CD4-positive, alpha-beta T cell treated with Interleukin-2 at 100 ng/mL for 4 hours (primary cell): ENCODE data around the gene MINDY4.

Experiments
- DNase-seq: peaks from one replicate; pipeline ENCODE4 v3.0.0-alpha.2; 2020; ENCODE audit warnings: low spot score

The MINDY4 gene

GRCh38 chr7:30877015-30877769 is 106.0 kb downstream of the MINDY4 start:
- DNase-seq = no peak

DNA sequence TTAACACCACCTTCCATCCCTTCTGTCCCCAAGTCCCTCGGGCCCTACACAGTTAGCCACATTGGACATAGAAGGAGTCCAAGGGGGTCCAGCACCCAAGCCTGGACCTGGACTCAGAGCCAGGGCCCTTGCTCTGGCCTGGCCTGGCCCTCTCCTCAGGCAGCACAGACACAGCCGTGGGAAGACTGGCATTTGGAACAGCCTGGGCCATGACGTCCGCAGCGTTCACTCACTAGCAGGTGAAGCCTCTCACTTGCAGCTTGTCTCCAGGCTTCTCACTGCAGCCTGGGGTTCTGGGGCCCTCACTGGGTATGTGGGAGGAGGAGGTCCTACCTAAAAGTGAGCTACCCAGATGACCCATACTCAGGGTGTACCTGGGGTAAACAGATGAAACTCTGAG is 106.8 kb downstream of the MINDY4 start:
- DNase-seq = no peak

DNA sequence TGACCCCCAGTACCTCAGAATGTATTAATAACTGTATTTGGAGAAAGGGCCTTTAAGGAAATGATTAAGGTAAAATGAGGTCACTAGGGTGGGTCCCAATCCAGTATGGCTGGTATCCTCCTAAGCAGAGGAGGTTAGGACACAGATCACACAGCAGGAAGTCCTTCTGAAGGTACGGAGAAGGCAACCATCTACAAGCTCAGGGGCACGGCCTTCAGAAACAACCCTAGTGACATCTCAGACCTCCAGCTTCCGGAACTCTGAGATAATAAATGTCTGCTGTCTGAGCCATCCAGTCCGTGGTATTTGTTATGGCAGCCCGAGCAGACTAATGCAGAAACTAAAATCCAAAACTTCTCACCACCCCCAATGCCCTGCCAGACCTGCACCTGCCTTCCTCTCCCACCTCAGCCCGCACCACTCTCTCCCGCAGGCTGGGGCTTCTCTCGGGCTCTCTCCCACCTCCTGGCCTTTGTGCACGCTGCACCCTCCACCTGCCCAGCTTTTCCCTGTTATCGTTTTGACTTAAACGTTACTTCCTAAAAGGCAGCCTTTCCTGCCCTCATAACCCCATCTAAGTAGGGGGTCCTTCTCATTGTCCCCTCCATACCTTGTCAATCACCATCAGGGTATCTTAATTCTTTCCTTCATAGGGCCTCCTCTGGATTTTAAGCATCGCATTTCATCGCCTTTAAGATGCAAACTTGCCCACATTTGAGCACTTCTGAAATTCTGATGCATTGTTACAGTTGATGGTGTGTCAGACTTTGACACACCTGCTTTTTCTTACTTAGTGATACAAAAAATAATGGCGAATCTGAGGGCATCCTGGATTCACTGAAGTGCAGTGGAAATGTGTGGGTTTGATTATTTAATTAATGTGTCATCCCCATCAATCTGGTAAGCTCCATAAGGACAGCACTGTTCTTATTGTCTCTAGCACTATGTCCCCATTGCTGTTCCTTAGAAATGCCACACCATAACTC is 108.2 kb downstream of the MINDY4 start:
- no peak for DNase-seq

- DNase-seq = no peak
Measured at GRCh38 chr7:30880125-30880720, 109.0 kb downstream of the MINDY4 start.

DNA sequence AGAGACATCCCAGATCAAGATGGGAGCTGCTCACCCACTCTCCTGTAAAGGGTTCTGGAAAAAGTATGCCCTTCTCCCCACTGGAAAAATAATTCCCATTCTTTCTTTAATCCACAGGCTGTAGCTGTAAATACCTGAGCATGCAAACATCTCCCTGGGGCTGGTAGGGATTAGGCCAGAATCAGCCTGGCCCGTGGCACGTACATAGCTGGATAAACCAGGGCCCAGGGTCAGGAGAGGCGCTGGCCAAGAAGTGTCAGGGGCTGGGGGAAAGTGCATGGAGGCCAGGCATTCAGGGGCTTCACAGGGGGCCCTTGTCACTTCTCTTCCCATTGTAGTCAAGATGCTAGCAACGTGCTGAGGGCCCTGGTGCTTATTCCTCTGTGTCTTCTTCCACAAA is 109.7 kb downstream of the MINDY4 start:
- no peak for DNase-seq

- no peak for DNase-seq
Measured at GRCh38 chr7:30881448-30881847, 110.2 kb downstream of the MINDY4 start.

DNA sequence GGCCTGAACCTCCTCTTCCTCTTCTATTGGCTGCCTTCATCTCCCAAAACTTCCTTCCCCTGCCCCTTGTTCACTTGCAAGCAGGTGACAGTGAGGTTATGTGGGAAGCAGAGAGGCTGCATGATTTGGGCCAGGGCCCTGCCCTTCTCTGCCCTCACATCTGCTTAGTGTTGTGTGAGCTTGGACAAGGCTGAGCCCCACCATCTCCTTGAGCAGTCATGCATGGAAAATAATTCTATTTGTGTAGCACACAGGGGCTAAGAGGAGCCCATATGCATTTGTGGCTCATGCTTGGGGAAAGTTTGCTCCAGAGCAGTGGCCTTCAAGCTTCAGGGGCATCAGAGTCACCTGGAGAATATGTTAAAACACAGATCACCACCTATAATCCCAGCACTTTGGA is 113.7 kb downstream of the MINDY4 start:
- no peak for DNase-seq

DNA sequence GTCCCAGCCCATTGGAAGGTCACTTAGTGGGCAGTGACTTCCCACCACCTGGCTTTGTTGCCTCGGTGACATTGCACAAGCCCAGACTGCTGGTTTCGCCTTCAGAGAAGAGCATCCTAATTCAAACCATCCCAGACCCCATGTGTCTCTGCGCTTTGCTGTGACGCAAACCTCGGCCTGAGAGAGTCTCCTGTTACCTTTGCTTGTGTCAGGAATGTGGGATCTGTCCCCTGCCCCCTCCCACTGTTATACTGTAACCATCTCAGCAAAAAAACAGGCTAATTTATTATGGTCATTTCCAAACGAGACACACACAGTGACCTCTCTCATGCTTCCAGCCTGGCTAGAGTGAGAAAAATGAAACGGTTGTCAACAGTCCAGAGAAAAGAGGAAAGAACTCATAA is 115.4 kb downstream of the MINDY4 start:
- no peak for DNase-seq

DNA sequence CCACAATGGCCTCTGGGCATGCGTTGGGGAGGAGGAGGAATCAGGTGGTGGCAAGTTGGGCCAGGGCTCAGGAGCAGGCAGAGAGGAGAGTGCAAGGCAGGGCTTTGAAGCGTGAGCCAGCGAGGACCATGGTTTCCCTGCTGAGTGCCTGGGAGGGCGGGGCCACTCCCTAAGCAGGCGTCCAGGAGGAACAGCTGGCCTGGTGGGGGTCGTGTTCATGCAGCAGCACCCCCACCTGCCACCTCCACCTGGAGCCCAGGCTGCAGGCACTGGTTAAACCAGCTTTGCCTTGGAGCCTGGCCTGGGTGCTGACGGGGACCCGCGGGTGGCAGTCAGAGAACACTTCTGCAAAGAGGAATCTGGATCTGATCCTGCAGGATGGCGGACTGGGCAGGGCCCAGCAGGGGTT is 116.3 kb downstream of the MINDY4 start:
- no peak for DNase-seq

DNA sequence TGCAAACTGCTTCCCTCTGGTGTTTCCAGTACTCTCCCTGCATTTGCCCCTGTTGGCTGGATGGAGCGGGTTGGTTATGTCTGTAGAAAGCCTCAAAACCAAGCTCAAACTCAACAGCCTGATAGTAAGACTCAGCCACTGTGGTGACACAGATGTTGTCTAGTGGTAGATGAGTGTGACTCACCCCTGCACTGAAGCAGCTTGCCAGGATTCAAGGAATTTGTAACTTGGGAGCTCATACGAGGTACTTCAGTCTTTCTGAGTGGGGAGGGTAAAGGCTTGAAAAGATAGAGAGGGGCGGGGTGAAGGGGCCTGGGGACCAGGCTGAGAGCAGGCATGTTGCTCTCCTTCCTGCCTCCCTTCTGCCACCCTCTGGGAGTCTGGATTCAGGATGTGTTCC is 117.5 kb downstream of the MINDY4 start:
- no peak for DNase-seq

DNA sequence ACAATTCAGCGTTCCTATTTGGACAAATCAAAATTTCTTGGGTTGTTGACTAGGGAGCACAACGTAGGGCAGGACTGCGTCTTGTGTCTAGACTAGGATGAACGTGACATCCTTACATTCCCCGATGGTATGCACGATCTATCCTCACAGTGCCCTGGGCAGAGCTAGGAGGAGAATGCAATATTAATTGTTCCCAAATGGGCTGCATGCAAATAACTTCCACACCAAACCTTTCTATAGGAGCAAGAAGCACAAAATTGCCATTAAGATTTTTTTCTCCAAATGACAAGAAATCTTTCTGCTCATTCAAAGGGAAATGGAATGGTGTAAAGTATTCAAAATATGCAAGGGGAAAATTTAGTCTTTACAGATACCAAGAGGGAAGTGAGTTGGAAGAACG is 119.0 kb downstream of the MINDY4 start:
- DNase-seq = no peak

DNA sequence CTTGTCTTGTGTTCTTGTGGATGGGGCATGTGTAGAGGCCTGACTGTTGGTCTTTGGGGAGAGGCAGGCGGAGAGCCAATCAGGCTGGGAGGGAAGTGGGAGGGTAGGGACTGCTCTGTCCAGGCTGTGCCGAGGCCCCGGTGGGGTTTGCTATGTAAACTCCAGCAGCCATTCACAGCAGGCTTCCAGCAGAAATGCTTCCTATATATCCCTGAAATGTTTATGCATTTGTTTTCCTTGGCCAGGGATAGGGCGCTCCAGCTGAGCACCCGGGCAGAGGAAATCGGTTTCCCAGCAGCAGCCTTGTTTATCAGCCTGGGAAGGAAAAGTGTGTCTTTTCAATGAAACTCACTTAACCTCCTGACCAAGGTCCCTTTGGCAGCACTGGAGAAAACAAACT is 122.1 kb downstream of the MINDY4 start:
- DNase-seq = no peak

GRCh38 chr7:30894009-30894408 is 122.8 kb downstream of the MINDY4 start:
- no peak for DNase-seq

DNA sequence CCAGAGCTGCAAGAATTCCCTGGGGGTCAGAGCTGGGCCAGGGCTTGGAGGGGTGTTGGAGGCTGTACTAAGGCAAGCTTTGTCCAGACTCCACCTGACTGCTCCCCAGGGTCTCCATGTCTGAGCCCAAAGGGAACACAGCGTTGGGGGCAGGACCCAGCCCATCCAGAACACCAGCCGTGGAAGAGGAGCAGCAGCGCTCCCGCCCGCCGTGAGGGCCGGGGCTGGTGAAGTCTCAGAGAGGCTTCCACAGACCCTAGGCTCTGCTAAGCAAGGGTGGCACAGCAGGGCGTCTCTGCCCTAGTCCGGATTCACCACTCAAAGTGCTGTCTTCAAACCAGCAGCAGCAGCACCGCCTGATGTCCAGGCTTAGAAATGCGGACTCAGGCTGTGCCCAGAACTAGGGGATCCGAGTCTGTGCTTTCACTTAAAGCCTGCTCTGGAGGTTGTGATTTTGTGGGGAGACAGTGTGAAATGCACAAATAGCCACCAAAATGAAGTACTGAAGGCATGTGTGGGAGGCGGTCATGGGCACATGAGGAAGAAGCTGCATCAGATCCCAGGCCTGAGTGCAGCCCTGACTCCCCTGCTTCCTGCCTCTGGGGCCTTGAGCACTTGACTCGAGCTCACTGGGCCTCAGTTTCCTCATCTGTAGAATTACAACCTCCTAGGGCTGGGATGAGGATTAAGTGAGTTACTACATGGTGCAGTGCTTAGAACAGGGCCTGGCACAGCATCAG is 123.8 kb downstream of the MINDY4 start:
- DNase-seq = no peak

DNA sequence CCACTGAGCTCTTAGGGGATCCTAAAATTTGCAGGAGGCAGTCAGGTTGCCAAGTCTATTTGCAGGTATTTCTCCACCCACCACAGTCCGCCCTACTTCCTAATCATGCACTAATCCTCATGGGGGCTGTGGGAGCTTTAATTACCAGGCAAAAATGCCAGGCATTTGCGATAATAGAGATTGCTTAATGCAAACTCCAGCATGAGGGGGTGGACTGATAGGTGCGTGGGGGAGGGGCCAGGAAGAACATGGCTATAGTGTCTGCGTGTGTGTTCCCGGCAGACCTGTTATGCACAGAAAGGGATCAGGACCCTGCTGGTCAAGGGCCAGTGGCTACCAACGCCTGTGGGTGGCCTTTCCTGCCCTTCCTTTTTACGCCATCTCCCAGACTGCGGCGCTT is 124.8 kb downstream of the MINDY4 start:
- no peak for DNase-seq

- no peak for DNase-seq
Measured at GRCh38 chr7:30896783-30897637, 125.8 kb downstream of the MINDY4 start.

DNA sequence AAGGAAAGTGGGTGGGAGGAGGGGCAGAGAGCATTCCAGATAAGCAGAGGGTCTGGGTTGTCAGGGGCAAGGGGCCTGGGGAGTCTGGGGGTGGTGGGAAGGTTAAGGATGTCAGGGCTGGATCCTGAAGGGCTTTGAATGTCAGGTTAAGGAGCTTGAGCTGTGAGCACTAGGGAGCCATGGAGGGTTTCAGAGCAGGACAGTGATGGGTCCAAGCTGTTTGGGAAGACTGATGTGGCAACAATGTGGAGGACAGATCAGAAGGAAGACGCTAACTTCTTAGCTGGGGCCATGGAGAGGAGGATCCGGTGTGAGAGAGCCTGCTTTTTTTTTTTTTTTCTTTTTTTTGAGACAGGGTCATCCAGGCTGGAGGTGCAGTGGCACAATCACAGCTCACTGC is 126.6 kb downstream of the MINDY4 start:
- DNase-seq = no peak

- no peak for DNase-seq
Measured at GRCh38 chr7:30898411-30898810, 127.2 kb downstream of the MINDY4 start.

DNA sequence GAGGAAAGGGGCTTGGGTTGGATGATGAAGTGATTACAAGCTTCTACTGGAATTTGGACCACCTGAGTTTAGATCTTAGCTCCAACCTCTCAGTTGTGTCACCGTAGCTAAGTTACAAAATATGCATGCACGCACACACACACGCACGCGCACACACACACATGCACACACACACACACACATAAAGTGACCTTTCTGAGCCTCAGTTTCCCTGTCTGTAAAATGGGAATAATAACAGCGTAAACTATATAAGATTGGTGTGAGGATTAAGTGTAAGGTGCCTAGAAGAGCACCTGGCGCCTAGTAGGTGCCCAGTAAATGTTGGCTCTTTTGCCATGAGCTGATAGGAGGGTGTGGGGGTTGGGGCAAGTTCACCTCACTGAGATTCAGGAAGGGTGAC is 127.8 kb downstream of the MINDY4 start:
- no peak for DNase-seq

DNA sequence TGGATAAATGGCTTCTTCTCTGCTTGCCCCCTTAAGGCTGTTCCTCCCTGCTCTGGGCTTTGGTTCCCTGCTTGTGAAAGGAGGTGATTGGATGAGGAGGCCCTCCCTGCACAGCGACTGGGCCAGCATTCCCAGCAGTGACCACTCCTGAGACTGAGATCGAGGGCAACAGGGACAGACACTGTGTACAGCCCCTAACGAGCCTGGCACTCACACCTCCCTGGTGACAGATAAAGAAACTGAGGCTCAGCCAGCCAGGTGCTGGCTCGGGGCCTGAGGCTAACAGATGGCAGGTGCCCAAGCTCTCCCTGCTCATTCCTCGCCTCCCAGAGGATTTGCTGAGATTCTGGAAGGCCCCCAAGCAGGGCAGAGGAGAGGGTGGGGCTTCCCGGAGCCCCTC is 128.4 kb downstream of the MINDY4 start:
- DNase-seq = no peak

- no peak for DNase-seq
Measured at GRCh38 chr7:30900053-30900452, 128.8 kb downstream of the MINDY4 start.
